Stimulated activated naive B cell treated with anti-CD40 and anti-IgM and Interleukin-4, amounts not matched to agents 10 μg/mL and 1 μg/mL and 100 μg/mL, for 72 hours (primary cell): Measurements from ENCODE around the gene EIF5A2.
"Not testable (repeated sequence)": the region's sequence is repeated elsewhere in the genome, so short reads cannot be mapped to it uniquely, and the experiment has no call there.

Experiments
- ATAC-seq, 2 donors: fragments of 150-1000 bp; cut with Tn5 transposase; replicated peaks; 2 replicates each; pipeline ENCODE4 v1.10.0; 2021; ENCODE audit warnings: moderate library complexity in 1 of 2
- DNase-seq: peaks from one replicate; pipeline ENCODE4 v3.0.0; 2021
- H3K27ac Mint-ChIP-seq: one replicate; pipeline ENCODE4 v1.8.0; 2022; ENCODE audit warnings: mild to moderate bottlenecking, mixed read lengths
- H3K27me3 Mint-ChIP-seq, 2 donors: one replicate each; pipeline ENCODE4 v1.8.0; 2022; ENCODE audit warnings: mixed read lengths in 2 of 2
- H3K36me3 Mint-ChIP-seq, 2 donors: one replicate each; pipeline ENCODE4 v1.8.0; 2022; ENCODE audit warnings: mixed read lengths in 2 of 2, mild to moderate bottlenecking in 1 of 2
- H3K4me1 Mint-ChIP-seq, 2 donors: one replicate each; pipeline ENCODE4 v1.8.0; 2022; ENCODE audit warnings: mixed read lengths in 2 of 2, mild to moderate bottlenecking in 1 of 2
- H3K4me3 Mint-ChIP-seq, 2 donors: one replicate each; pipeline ENCODE4 v1.8.0; 2022; ENCODE audit warnings: mild to moderate bottlenecking in 2 of 2, mixed read lengths in 2 of 2, moderate library complexity in 1 of 2
- H3K9me3 Mint-ChIP-seq, 2 donors: one replicate each; pipeline ENCODE4 v1.8.0; 2022; ENCODE audit warnings: mixed read lengths in 2 of 2, mild to moderate bottlenecking in 1 of 2

EIF5A2 gene

DNA sequence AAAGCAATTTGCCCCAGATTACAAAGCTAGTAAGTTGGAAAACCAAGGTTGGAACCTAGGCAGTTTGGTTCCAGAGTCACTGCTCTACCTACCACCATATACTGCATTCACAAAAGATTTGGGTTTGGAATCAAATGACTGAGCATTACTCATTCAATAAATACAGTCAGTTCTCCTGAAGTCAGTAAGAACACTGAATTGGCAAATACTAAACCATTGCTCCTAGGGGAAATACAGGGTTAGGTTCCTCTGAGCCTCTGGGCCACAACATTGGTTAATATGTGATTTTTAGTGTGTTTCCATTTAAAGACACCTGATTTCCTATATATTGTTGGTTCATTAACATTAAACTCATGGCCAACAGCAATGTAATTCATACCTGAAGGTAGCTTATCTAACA is 2.1 kb upstream of the EIF5A2 start:
- Mint-ChIP-seq H3K27me3 (peaks cover 0 to 3% of the 10 kb centered on the region in 2 donors), H3K9me3 (peaks cover 7 to 11% of the 10 kb centered on the region in 2 donors), H3K27ac (no peak overlapping the region), H3K36me3 (no peaks in the 10 kb centered on the region), H3K4me1 (peaks cover 2 to 10% of the 10 kb centered on the region in 2 donors), H3K4me3 (no peak overlapping the region)
- ATAC-seq (no peak), DNase-seq (no peak)

DNA sequence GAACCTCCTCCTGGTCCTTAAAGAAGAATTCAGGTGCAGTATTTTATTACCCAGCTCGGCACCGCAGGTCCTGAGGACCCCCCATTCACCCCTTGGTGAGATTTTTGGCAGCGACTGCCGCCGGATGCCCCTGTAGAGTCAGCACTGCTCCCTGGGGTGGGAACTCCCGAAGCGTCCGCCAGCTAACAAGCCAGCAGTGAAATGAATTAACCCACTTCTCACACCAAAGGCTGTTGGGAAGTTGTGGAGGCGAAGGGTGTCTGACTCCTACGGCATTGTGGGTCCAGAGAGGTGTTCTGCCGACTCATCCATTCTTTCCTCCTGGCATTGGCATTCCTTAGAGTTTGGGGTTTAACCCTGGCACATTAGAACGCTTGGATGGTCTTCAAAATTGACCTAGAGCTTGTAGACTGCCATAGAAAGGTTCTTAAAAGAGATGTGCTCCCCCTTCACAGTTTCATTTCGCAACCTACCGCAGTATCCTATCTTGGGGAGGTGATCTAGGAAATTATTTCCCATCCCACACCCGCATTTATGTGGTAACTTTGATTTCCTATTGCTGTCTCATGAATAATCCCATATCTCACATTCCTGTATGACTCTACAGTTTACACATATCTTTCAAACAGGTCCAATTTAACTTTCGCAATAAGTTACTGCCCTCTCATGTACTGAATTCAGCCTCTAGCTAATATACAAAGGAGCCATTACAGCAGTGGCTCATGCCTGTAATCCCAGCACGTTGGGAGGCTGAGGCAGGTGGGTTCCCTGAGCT is 879 bp upstream of the EIF5A2 start:
- Mint-ChIP-seq H3K27ac (no peak overlapping the region), H3K4me3 (no peak overlapping the region), H3K27me3 (no peaks in the 10 kb centered on the region), H3K9me3 (peaks cover 7 to 11% of the 10 kb centered on the region in 2 donors), H3K4me1 (peaks cover 2 to 10% of the 10 kb centered on the region in 2 donors), H3K36me3 (no peaks in the 10 kb centered on the region)
- DNase-seq = no peak
- no peak for ATAC-seq

DNA sequence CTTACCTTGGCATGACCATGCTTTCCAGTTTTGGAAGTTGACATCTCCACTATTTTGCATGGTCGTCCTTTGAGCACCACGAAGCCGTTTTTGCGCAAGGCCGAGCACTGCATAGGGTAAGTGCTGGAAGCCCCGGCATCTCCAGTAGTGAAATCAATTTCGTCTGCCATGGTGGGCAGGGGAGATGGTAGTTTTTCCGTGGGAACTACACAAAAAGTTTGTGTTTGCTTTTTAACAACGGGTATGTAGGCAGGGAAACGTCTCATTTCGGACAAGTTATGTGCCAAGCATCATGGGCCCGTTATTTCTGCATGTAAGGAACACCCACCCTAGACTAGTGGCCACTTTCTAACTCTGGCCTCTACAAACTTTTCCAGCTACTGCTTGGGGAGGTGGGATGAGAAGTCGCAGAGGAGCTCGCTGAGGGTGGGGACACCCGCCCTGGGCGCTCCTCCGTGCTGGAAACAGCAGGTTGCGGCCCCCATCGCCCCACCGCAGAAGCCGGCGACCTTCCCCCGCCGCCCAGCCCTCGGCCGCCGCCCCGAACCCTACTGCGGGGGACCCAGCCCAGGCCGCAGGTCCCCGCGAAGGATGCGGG is 701 bp downstream of the EIF5A2 start:
- no peak overlapping the region for H3K27ac Mint-ChIP-seq
- peaks cover 2 to 10% of the 10 kb centered on the region in 2 donors for H3K4me1 Mint-ChIP-seq
- ATAC-seq = no peak
- H3K9me3 Mint-ChIP-seq = peaks cover 7 to 11% of the 10 kb centered on the region in 2 donors
- H3K27me3 Mint-ChIP-seq = no peaks in the 10 kb centered on the region
- H3K4me3 Mint-ChIP-seq = peak overlapping the region; percentile 91 to 100
- H3K36me3 Mint-ChIP-seq = peaks cover 4 to 5% of the 10 kb centered on the region in 2 donors
- no peak for DNase-seq

DNA sequence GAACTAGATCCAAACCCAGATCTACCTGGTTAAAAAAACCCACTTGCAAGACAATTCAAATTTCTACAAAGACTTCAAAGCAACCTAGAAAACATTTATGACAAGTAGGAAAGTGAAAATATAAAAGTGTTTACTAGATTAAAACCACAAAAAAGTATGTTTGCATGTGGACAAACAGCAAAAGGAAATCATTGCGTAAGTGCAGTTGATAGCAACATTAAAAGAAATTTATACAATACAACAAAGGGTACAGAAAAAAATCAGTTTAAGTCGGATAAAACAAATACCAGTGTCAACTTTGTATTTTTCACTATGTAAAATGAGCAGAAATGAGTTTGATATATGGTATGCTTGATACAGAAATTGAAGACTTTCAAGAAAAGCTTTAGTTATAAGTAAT is 2.6 kb downstream of the EIF5A2 start:
- H3K4me3 Mint-ChIP-seq = no peak overlapping the region
- H3K36me3 Mint-ChIP-seq = peaks cover 10 to 11% of the 10 kb centered on the region in 2 donors
- H3K4me1 Mint-ChIP-seq = peaks cover 2 to 10% of the 10 kb centered on the region in 2 donors
- H3K27me3 Mint-ChIP-seq = no peaks in the 10 kb centered on the region
- peaks cover 0 to 8% of the 10 kb centered on the region in 2 donors for H3K9me3 Mint-ChIP-seq
- no peak for DNase-seq
- H3K27ac Mint-ChIP-seq = no peak overlapping the region
- ATAC-seq = no peak

DNA sequence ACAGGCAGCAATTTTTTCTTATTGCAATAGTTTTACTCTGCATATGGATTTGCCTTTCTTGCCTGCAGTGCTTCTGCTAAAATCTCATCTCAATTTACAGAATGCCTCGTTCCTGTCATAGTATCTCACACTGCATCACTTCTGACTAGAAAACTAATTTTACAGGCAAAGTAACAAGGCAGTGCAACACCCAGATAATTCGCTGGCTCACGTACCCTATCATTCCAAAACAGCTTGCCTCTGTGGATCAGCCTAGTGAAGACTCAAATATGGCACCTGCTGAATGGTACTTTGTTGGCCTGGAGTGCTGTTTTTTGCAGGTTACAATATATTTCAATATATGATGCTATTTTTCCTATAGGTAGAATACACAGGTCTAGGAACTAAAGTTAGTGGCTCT is 5.3 kb downstream of the EIF5A2 start:
- H3K9me3 Mint-ChIP-seq = peaks cover 3% of the 10 kb centered on the region in 2 donors
- ATAC-seq = no peak

DNA sequence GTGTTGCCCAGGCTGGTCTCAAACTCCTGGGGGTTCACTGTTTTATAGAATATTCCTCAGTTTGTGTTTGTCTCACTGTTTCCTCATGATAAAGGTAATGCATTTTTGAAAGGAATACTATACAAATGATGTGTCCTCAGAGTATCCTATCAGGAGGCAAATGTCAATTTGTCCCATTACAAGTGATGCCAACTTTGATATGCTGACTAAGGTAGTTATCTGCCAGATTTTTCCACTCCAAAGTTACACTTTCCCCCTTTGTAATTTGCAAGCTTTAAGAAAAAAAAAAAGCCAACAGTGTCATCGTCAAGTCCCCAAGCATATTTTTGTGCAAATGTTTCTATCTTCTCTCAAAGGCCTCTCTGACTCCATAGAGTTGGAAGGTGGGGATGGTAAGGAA is 9.0 kb downstream of the EIF5A2 start:
- H3K27ac Mint-ChIP-seq = no peak overlapping the region
- no peak for ATAC-seq
- H3K4me1 Mint-ChIP-seq = peaks cover 0 to 6% of the 10 kb centered on the region in 2 donors
- peaks cover 4 to 11% of the 10 kb centered on the region in 2 donors for H3K9me3 Mint-ChIP-seq
- no peak overlapping the region for H3K4me3 Mint-ChIP-seq
- no peak for DNase-seq
- H3K36me3 Mint-ChIP-seq = peaks cover 29 to 31% of the 10 kb centered on the region in 2 donors
- no peaks in the 10 kb centered on the region for H3K27me3 Mint-ChIP-seq

More for the DNA sequence above, 5.3 kb downstream of the EIF5A2 start:
- peaks cover 14 to 17% of the 10 kb centered on the region in 2 donors for H3K36me3 Mint-ChIP-seq
- peaks cover 0 to 5% of the 10 kb centered on the region in 2 donors for H3K4me1 Mint-ChIP-seq
- DNase-seq = no peak
- no peak overlapping the region for H3K27ac Mint-ChIP-seq
- H3K27me3 Mint-ChIP-seq = no peaks in the 10 kb centered on the region
- no peak overlapping the region for H3K4me3 Mint-ChIP-seq

DNA sequence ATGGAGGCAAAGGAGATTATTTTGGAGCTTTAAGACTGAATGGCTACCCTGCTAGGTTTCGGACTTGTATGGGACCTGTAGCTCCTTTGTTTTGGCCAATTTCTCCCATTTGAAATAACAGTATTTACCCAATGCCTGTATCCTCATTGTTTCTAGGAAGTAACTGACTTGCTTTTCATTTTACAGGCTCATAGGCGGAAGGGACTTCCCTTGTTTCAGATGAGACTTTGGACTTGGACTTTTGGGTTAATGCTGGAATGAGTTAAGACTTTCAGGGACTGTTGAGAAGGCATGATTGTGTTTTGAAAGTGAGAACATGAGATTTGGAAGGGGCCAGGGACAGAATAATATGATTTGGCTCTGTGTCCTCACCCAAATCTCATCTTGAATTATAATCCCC is 10.5 kb downstream of the EIF5A2 start:
- peaks cover 0 to 6% of the 10 kb centered on the region in 2 donors for H3K4me1 Mint-ChIP-seq
- no peak overlapping the region for H3K27ac Mint-ChIP-seq
- peaks cover 4 to 11% of the 10 kb centered on the region in 2 donors for H3K9me3 Mint-ChIP-seq
- H3K27me3 Mint-ChIP-seq = no peaks in the 10 kb centered on the region
- ATAC-seq (no peak), DNase-seq (no peak)
- peaks cover 26 to 29% of the 10 kb centered on the region in 2 donors for H3K36me3 Mint-ChIP-seq
- H3K4me3 Mint-ChIP-seq = no peak overlapping the region

DNA sequence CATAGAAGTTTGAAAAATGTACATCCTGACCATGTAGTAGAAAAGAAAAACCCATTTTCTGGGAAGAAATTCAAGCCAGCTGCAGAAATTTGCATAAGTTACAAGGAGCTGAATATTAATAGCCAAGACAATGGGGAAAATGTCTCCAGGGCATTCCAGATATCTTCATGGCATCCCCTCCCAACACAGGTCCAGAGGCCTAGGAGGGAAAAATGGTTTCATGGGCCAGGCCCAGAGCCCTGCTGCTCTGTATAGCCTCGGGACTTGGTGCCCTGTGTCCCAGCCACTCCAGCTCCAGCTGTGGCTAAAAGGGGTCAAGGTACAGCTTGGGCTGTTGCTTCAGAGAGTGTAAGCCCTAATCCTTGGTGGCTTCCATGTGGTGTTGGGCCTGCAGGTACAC is 11.2 kb downstream of the EIF5A2 start:
- H3K27me3 Mint-ChIP-seq, H3K4me3 Mint-ChIP-seq, ATAC-seq, DNase-seq, H3K4me1 Mint-ChIP-seq: not testable (repeated sequence)
- Mint-ChIP-seq H3K36me3 (peaks cover 24 to 25% of the 10 kb centered on the region in 2 donors), H3K27ac (peak overlapping the region; percentile 26), H3K9me3 (peaks cover 4 to 11% of the 10 kb centered on the region in 2 donors)

DNA sequence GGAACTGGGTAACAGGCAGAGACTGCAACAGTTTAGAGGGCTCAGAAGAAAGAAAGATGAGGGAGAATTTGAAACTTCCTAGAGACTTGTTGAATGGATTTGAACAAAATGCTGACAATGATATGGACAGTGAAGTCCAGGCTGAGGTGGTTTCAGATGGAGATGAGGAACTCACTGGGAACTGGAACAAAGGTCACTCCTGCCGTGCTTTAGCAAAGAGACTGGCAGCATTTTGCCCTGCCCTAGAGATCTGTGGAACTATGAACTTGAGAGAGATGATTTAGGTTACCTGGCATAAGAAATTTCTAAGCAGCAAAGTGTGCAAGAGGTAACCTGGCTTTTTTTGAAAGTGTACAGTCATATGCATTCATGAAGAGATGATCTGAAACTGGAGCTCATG is 11.7 kb downstream of the EIF5A2 start:
- H3K27me3 Mint-ChIP-seq = no peaks in the 10 kb centered on the region
- ATAC-seq (no peak), DNase-seq (no peak)
- no peak overlapping the region for H3K27ac Mint-ChIP-seq
- H3K4me1 Mint-ChIP-seq = peaks cover 0 to 6% of the 10 kb centered on the region in 2 donors
- H3K9me3 Mint-ChIP-seq = peaks cover 4 to 11% of the 10 kb centered on the region in 2 donors
- H3K4me3 Mint-ChIP-seq = no peak overlapping the region
- H3K36me3 Mint-ChIP-seq = peaks cover 20 to 22% of the 10 kb centered on the region in 2 donors

DNA sequence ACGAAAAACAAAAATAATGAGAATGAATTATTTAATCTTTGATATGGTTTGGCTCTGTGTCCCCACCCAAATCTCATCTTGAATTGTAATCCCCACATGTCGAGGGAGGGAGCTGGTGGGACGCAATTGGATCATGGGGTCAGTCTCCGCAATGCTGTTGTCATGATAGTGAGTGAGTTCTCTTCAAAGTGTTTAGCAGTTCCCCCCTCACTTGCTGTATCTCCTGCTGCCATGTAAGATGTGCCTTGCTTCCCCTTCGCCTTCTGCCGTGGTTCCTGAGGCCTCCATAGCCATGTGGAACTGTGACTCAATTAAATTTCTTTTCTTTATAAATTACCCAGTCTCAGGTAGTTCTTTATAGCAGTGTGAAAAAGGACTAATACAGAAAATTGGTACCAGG is 12.1 kb downstream of the EIF5A2 start:
- not testable (repeated sequence) for H3K27ac Mint-ChIP-seq, ATAC-seq, H3K27me3 Mint-ChIP-seq, DNase-seq, H3K4me3 Mint-ChIP-seq, H3K4me1 Mint-ChIP-seq
- Mint-ChIP-seq H3K36me3 (peaks cover 18 to 20% of the 10 kb centered on the region in 2 donors), H3K9me3 (peaks cover 4 to 11% of the 10 kb centered on the region in 2 donors)

DNA sequence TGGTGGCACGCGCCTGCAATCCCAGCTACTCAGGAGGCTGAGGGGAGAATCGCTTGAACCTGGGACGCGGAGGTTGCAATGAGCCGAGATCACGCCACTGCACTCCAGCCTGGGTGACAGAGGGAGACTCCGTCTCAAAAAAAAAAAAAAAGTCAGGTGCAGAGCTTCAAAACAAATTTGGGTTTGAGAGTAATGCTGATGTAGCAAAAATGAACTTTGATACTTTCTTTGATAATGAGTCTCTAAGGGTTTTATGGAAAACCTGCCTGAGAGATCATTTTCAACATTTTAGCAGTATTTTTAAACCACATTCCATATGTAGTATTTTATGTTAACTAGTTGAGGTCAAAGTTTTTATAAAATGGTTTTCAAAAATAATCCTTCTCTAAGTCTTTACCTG is 14.5 kb downstream of the EIF5A2 start:
- Mint-ChIP-seq H3K27ac (no peak overlapping the region), H3K36me3 (peaks cover 13 to 20% of the 10 kb centered on the region in 2 donors), H3K27me3 (no peaks in the 10 kb centered on the region), H3K9me3 (peaks cover 4 to 11% of the 10 kb centered on the region in 2 donors), H3K4me1 (peaks cover 0 to 6% of the 10 kb centered on the region in 2 donors), H3K4me3 (no peak overlapping the region)
- ATAC-seq = no peak
- DNase-seq = no peak

DNA sequence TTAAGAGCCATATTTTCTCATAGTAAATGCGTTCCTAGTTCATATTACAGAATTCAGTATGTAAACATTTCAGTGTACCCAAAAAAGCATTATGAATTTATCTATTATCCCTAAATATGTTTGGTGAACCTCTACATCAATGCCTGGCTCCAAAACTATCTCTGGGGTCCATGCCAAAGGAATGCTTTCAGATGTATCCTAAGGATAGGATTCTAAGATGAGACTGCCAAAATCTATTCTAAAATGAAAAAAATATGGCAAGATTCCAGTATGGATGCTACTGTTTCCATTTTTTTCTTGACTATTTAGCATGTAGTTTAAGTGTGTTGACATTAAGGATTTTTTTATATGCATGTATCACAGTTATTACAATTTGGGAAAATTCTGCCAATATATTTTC is 18.8 kb downstream of the EIF5A2 start:
- H3K4me3 Mint-ChIP-seq = no peak overlapping the region
- ATAC-seq (no peak), DNase-seq (no peak)
- no peak overlapping the region for H3K27ac Mint-ChIP-seq
- H3K36me3 Mint-ChIP-seq = peaks cover 2 to 3% of the 10 kb centered on the region in 2 donors
- H3K27me3 Mint-ChIP-seq = peaks cover 1 to 5% of the 10 kb centered on the region in 2 donors
- H3K9me3 Mint-ChIP-seq = no peaks in the 10 kb centered on the region
- no peaks in the 10 kb centered on the region for H3K4me1 Mint-ChIP-seq

DNA sequence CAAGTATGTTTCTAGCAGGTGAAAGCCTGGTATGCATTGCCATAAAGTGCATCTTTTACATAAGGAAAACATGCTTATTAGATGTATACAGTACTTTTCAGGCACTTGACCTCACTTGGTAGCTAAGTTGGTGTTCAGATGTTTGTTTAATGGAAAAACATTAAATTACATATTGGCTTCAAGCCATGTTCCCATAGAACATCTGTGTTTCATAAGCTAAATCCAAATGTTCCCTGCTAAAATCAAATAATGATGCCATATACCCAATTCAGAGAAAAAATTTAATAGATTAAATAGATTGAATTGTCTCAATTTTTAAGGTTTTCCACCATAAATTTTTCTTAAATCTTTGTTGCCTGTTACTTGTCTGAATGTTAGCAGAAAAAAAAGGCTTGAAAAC is 19.3 kb downstream of the EIF5A2 start:
- no peak overlapping the region for H3K27ac Mint-ChIP-seq
- H3K4me3 Mint-ChIP-seq = no peak overlapping the region
- no peak for ATAC-seq
- peaks cover 2 to 3% of the 10 kb centered on the region in 2 donors for H3K36me3 Mint-ChIP-seq
- H3K27me3 Mint-ChIP-seq = peaks cover 5 to 6% of the 10 kb centered on the region in 2 donors
- no peak for DNase-seq
- H3K4me1 Mint-ChIP-seq = no peaks in the 10 kb centered on the region
- H3K9me3 Mint-ChIP-seq = no peaks in the 10 kb centered on the region

DNA sequence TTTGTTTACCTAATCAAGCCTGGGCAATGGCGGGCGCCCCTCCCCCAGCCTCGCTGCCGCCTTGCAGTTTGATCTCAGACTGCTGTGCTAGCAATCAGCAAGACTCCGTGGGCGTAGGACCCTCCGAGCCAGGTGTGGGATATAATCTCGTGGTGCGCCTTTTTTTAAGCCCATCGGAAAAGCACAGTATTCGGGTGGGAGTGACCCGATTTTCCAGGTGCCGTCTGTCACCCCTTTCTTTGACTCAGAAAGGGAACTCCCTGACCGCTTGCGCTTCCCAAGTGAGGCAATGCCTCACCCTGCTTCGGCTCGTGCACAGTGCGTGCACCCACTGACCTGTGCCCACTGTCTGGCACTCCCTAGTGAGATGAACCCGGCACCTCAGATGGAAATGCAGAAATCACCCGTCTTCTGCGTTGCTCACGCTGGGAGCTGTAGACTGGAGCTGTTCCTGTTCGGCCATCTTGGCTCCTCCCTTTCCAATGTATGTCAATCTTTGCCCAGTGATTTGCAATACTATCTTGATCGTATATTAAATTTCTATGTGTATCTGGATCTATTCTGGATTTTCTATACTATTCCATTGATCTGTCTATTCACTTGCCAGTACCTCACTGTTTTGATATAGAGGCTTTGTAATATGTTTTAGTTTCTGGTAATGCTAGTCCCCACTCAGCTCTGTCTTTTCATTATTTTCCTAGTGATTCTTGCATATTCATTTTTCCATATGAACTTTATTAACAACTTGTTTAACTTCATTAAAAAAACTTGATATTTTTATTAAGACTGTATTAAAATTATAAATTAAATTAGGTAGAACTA is 24.1 kb downstream of the EIF5A2 start:
- not testable (repeated sequence) for DNase-seq, H3K4me1 Mint-ChIP-seq, H3K27me3 Mint-ChIP-seq, H3K9me3 Mint-ChIP-seq, ATAC-seq, H3K36me3 Mint-ChIP-seq, H3K27ac Mint-ChIP-seq
- H3K4me3 Mint-ChIP-seq = peak overlapping the region in 1 of 2 donors; percentile 21
